HS-27A (cell line): ENCODE data around the gene PIK3R5.

ENCODE experiments used
- DNase-seq: peaks from one replicate; pipeline ENCODE4 v3.0.0-alpha.2; 2012; ENCODE audit warnings: low read depth, missing footprints

The PIK3R5 gene

DNA sequence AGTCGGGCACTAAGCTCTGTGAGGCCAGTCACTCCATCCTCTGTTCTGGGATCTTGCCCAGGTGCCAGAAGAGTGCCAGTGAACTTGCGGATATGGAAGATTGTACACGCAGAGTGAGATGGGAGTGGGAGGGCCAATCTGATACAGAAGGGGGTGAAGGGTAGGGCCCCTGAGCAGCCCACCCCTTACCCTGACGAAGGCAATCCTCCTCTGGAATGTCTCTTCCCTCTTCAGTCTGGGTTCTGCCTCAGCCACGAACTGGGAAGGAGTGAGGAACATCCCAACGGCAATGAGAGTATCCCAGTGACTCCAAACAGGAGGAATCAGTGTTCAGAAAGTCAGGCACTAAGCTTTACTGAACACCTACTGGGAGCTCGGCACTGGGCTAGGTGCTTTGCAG lies 86.1 kb downstream of the PIK3R5 start:
- no peak for DNase-seq

DNA sequence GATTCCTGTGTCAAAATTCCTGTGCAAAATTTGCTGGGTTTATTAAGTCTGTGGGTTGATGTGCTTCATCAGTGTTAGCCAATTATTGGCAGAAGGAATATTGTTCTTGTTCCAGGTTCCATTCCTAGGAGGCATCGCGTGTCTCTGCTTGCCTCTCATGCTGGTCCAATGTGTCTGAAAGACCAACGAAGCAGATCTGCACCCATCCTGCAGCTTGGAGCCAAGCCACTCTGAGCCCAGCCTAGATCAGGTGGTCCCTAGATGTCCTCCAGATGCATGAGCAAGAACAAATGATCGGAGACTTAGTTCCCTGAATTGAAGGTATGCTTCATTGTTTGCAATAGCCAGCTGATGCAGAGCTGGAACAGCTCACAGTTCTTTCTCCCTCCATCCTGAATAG lies 87.5 kb downstream of the PIK3R5 start:
- DNase-seq, result no peak

DNA sequence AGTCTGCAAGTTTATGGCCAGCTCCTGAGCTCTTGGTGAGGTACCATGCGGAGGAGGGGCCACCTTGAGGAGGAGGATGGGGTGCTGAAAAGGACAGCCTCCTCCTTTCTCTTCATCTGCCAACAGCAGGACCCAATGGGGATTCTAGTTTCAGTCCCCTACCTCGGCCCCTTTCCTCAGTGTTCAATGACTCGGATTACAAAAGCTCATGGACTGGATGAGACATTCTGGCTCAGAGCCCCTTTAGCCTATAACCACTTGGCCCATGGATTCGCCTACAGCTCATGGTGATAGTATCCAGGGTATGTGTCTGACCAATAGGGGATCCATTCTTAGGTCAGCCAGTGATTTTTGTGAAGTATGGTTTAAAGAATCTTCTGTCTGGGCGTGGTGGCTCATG lies 89.5 kb downstream of the PIK3R5 start:
- DNase-seq, result no peak

DNA sequence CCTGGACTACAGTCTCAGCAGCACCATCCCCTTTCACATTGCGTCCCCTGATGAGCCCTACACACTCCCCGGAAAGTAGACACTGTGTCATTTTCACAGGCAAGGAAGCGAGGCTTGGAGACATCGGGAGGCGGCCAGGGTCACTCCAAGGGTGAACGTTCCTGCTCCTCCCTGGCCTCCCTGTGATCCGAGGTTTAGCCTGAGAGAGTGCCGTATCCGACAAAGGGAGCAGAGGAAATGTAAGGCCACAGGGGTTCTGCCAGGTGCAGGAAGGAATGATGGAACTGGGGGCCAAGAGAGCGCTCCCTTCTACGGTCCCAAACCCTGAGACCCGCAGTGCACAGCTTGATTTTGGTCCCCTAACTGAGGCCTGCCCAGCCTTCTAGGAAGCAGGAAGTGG lies 90.1 kb downstream of the PIK3R5 start:
- no peak for DNase-seq

DNA sequence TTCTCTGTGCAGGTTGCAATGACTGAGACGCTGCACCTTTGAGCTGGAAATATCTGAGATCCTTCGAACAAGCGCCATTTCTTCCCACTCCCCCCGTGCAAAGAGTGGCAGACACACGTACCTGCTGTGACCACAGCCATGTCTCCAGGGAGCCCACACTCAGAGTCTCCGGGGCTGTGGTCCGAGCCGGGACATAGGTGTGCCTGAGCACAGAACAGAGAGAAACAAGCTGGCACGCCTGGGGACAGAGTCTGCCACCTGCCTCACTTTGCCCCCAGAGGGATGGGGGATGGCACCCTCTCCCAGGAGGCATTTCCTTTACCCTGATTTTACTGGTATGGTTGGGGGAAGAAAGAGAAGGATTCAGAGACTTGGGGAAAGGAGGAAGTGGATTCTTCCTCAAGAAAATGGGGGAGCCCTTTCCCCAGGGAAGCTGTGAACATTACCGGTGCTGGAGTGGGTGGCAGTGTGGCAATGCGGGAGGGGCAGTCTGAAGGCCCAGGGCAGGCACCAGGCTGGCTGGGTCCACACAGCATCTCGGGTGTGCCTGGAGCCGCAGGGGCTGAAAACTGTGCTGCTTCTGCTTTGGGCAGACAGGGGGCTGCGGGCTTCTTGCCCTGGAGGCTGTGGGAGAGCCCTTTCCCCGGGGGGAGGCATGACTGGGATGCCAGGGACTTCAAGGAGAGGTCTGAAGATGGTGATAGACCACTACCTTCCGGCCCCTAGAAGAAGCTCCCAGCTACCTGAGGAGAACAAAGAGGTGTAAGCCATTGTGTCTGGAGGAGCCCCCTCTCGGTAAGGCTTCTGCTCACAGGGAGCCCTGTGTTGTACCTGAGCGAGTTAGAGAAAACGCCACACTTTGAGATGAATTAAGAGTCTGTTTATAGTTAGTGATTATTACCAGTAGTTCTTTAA lies 91.4 kb downstream of the PIK3R5 start:
- DNase-seq, result no peak

DNA sequence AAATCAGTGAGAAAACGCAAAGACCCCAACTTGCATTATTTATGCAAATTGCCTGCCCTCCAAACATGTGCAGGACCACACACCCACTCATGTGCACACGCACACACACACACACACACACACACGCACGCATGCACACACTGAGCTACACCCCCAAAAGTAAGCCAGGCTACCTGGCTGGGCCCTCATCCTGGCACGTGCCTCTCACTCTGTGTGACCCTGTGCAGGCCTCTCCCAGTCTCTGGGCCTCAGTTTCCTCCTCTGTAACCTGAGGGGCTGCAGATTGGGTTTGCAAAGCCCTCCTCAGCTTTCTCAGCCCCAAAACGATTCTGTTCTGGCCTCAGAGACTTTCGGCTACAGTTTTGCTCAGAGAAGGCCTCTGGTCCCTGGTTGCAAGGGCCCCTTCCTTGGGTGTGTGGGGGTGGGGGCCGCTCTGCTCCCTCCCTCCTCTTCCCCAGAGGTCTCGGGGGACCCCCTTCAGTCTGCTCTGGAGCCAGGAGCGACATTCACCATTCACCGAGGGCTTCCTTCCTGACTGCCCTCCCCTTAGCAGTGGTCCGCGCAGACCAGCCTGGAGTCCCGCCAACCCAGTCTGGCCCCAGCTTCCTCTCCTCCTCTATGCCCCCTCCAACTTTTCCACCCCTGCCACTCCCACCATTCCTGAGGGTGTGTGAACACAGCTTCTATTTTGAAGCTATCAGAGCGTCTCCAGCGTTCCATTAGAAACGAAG lies 92.6 kb downstream of the PIK3R5 start:
- no peak for DNase-seq

DNA sequence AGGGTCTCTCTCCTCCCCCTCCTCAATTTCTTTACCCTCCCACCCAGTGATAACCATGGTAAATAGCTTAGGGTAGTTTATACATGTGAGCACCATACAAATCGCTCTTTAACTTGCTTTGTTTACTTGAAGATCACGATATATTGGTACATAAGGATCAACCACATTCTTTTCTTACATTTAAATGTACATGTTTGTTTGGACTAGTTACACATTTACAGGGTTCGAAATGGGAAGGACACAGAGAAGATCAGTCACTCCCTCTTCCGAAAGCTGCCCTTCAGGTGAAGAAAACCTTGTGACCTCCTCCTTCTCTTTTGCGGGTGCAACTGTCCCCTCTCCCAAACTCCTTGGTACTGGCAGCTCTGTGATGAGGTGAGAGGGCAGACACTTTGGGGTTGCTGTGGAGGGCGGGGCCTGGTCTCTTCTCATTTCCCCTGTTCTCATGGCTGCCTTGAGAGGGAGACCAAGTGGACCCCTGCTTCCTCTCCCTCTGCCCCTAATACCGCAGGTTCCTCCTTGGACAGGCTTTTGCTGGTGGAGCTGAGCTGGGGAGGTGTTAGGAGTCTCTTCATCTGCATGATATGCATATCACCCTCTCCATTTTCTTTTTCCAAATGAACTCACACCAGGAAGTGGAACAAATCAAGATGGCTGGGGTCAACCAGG lies 93.3 kb downstream of the PIK3R5 start:
- no peak for DNase-seq

DNA sequence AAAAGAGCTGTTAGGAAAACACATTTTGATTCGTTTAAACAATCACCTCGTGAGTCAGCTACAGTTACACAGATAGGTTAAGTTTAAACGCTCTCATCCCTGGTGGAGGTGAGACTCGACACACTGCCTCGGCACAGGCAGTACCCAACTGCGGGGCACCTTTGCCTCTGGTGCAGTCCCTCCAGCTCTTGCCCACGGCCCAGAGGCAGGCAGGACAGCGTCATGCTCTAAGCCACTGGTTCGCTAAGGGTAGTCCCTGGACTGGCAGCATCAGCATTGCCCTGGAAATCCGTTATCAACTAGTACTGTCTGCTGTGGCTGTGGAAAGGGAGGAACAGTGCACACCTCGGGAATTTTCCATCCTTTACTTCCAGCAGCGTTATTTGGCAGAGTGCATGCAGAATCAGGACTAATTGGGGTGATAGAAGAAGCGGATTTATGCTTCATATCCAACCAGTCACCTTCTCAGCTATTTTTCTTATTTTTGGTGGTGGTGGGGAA lies 94.4 kb downstream of the PIK3R5 start:
- no peak for DNase-seq

DNA sequence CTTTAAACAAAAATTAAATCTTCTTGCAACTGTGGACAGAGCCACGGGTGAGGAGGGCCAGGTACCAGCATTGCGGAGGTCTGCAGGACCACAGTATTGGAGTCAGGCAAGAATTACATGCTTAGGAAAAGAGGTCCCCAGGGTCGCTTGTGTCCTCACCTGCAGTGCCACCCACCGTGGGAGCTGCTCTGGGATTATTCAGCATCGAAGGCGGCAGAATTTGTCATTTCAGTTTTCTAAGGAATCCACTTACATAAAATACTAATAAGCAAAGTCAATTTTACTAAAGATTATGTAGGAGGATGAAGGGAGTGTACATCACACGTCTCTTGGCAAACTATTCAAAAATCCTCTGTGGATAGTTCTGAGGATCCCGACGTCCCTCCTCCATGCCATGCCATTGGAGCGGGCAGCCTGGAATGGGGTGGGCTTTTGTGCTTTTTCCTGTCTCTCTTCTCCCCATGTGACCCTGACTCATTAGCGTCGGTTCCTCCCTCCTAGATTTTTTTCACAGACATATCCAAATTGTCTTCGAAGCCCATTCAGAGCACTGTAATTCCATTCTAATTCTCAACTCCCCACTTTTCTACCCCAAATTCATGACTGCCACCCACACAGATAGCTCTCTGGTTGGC lies 95.0 kb downstream of the PIK3R5 start:
- DNase-seq, result no peak

DNA sequence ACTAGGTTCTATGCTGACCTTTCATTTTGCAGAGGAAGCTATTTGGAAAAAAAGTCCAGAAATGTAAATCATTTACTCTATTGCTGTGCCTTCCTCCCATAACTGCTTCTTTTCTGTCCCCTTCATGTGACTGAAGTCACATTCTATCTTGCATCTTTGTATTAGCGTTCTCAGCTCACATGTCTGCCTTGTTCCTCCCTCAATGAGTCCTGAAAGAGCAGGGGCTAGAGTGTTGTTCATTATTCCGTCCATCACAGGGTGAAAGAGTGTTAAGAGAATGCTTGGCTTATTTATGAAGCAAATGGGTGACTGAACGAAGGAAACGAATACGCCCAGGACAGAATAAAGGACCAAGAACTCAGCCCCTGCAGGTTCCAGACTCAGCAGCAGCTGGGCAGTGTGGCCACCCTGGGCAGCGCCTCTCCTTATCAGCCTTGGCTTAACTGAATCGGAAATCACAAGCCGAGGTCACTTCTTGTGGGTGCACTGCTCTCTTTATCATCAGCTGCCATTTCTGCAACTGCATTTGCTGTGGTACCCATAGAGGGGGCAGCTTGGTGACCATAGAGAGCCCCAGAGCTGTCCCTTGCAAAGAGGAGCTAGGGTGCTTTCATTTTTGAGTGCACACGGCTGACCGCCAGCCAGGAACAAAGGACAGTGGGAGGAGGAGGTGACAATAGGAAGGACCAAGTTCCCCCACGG lies 96.2 kb downstream of the PIK3R5 start:
- no peak for DNase-seq

DNA sequence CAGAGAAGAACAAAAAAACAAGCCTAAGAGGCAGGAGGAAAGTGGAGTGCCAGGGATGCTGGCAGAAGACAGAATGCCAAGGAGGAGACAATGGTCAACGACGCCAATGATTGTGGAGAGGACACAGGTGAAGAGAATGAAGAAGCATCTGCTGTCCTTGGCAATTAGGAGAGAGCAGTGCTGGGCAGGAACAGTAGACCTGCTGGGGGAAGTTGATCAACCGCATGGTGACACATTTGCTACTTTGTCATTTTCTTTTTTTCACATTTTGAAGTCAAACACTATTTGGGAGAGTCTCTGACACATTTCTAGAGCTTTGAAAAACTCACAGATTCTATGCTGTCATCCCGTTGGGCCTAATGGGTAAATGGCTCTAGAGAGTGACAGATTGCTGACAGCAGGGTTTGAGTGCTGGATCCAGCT lies 97.0 kb downstream of the PIK3R5 start:
- DNase-seq, result no peak

DNA sequence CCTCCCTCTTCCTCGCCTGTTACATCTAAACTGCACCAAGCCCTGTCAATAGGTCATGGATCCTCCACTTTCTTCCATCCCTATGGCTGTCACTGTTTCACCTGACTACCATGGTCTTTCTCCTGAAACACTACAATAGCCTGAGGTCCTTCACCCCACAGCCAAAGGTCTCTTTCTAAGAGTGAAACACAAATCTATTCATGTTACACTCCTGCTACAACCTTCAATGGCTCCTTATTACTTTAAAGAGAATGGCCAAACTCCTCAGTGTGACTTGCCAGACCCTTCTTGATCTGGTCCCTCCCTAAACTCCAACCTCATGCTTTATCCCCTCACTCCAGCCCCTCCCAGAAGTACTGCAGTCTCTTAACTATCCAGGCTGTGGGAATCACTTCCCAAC lies 97.4 kb downstream of the PIK3R5 start:
- DNase-seq, result no peak

DNA sequence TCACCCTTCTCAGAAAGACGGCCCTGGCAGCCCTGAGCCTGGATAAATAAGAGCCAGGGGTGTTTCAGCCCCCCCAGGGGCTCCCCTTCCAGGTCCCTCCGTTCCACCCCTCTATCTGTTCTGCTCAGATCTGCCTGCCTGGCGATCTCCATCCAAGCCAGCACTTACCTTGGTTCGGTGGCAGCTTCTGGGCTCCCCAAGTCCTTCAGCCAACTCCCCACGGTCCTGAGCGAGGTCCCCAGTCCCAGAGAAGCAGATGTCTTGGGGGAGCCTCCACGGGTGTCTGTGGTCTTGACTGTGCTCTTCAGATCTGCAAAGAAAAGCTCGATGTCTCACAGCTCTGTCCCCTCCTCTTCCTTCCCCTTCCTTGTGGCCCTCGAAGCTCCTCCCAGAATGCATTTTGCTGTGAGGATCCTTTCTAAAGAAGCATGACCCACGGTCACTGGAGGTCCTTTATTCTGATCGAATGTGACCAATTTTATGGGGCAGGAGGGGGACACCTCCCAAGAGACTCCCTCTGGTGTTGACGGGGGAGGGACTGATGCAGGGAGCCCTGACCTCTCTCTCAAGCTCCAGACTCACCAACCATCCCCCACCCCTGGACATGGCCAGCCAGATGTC lies 98.0 kb downstream of the PIK3R5 start, which contains the start of gene PIK3R6:
TSS of gene PIK3R6 (minus strand) at position 314 of the 621 bp plus-strand sequence. CDS start 17,880 bp downstream, outside the sequence.
- no peak for DNase-seq

DNA sequence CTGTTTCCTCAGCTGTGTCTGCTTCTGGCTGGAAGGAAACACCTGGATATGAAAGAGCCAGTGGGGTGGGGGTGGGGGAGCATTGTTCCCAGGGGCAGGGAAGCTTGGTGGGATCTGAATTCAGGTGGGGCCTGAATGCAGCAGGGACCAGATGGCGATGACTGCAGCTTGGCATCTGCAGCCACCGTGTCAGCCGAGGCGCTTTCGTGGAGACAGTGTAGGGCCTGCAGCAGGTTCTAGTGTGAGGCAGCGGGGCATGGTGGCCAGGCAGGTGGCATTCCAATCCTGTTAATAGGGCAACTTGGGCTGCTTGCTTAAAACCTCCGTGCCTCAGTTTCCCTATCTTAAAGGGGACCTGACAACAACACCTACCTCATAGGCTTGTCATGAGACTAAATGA lies 99.7 kb downstream of the PIK3R5 start:
- no peak for DNase-seq

DNA sequence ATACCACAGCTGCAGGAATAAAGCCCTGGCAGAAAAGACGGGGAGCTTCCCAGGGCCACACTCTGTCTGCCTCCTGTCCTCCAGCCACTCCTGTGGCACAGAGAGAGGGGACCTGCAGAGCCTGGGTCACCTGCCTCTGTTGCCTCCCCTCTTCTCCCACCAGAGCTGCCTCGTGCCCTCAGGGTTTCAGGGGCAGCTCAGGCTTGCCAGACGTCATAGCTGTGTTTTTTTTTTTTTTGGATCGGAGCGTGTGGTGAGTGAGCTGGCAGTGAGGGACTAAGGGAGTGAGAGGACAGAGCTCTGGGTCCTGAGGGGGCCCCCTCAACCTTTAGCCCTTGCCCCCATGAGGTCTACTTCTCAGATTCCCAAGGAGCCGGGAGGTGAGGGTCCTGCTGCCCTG lies 100.1 kb downstream of the PIK3R5 start:
- DNase-seq, result no peak

DNA sequence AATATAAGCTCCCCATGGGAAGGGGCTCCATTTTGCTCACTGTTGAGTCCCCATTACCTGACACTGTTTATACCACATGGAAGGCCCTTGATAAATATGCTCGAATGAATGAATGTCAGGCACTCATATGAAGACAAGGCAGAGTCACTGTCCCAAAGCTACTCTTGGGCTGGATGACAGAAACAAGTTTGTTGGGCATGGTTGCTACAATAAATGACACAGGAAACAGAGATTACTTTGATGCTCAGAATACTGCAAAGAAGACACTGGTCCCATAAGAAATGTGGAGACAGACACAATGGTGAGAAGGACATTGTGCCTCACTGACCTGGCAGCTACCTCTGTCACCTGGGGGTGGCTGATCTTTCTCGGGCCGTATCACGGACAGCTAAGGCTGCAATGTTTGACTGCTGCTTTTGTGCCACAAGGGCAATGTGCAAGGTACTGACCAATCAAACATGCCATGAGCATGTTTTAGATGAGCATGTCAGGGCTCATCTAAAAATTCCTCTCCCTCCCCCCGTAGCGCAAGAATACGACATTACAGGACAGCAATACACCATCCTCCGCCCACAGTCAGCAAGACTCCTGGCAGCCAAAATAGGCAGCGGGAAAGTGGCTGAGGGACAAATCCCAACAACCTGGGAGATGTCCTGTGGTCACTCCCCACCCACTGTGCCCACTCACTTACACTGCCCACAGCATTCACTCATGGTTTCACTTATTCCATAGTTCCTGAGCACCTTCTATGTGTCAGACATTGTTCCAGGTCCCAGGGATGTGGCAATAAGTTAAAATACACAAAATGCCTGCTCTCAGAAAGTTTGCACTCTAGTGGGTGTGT lies 103.1 kb downstream of the PIK3R5 start:
- no peak for DNase-seq

DNA sequence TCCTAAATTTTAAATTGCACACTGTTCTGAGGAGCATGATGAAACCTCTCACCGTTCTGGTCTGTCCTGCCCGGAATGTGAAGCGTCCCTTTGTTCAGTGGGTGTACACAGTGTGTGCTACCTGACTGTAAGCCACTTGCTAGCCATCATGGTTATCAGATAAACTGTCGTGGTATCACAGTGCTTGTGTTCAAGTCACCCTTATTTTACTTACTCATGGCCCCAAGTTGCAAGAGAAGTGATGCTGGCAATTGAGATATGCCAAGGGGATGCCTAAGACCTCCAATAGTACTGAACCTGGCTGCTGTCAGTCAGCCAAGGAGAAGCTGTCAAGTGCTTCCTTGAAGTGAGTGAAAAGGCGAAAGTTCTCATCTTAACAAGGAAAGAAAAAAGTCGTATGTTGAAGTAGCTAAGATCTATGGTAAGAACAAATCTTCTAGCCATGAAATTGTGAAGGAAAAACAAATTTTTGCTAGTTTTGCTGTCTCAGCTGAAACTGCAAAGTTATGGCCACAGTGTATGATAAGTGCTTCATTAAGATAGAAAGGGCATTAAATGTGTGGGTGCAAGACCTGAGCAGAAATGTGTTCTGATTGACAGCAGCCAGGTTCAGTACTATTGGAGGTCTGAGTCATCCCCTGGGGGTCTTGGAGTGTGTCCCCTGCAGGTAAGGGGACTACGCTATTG lies 103.9 kb downstream of the PIK3R5 start:
- DNase-seq, result no peak

DNA sequence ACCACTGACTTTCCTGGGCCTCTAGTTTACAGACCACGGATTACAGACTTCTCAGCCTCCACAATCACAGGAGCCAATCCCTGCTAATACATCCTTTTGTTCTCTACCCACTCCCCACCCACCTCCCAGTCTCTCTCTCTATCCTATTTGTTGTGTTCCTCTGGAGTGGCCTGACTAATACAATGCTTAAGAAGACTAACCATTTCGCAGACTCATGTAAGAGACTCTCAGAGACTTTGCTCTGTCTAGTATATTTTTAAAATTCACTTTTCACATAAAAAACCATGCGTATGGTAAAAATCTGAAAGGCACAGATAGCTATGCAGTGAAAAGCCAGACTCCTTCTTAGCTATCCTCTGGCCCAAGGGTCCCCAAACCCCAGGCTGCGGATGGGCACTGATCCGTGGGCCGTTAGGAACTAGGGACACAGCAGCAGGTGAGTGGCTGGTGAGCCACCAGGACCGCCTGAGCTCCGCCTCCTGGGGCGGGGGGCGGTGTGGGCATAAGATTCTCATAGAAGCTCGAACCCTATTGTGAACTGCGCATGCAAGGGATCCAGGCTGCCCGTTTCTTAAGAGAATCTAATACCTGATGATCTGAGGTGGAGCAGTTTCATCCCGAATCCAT lies 105.6 kb downstream of the PIK3R5 start:
- DNase-seq, result no peak
